GDM1 (cell line): ENCODE results near the gene MRPL55.
A peak's percentile ranks its signal among the peaks of the same experiment; 100 is the strongest.

Source experiments
- DNase-seq: peaks from one replicate; lab custom pipeline; 2025; lab: John Stamatoyannopoulos, UW

Gene MRPL55

GRCh38 chr1:228109073-228109961 lies at the start of gene MRPL55:
MRPL55 (minus strand) TSS chr1:228109299; CDS start chr1:228108260, 1,039 bp downstream.
- DNase-seq: peak; percentile 92

- no peak for DNase-seq
Measured at GRCh38 chr1:228158151-228159007, 49.3 kb upstream of the MRPL55 start.

- DNase-seq: no peak
Measured at GRCh38 chr1:228157729-228158126, 48.6 kb upstream of the MRPL55 start.

- no peak for DNase-seq
Measured at GRCh38 chr1:228156941-228157728, 48.0 kb upstream of the MRPL55 start.

GRCh38 chr1:228156515-228156881 lies 47.4 kb upstream of the MRPL55 start:
- peak; percentile 37 for DNase-seq

GRCh38 chr1:228155596-228156514 lies 46.8 kb upstream of the MRPL55 start:
- no peak for DNase-seq

- DNase-seq: no peak
Measured at GRCh38 chr1:228154670-228155571, 45.8 kb upstream of the MRPL55 start.

GRCh38 chr1:228154021-228154669 lies 45.0 kb upstream of the MRPL55 start:
- DNase-seq: no peak

GRCh38 chr1:228152918-228153258 lies 43.8 kb upstream of the MRPL55 start:
- no peak for DNase-seq

GRCh38 chr1:228152097-228152917 lies 43.2 kb upstream of the MRPL55 start:
- no peak for DNase-seq

GRCh38 chr1:228151180-228151925 lies 42.3 kb upstream of the MRPL55 start:
- no peak for DNase-seq

- DNase-seq: no peak
Measured at GRCh38 chr1:228150461-228151179, 41.5 kb upstream of the MRPL55 start.

- DNase-seq: no peak
Measured at GRCh38 chr1:228150120-228150460, 41.0 kb upstream of the MRPL55 start.

GRCh38 chr1:228149406-228150119 lies 40.5 kb upstream of the MRPL55 start, which contains the start of gene GJC2:
GJC2 (plus strand) TSS chr1:228149930; CDS start chr1:228157759, 7,829 bp downstream.
- DNase-seq: no peak

- no peak for DNase-seq
Measured at GRCh38 chr1:228148935-228149405, 39.9 kb upstream of the MRPL55 start.

- no peak for DNase-seq
Measured at GRCh38 chr1:228148196-228148861, 39.2 kb upstream of the MRPL55 start.
